ENCODE measurements around the gene CFP.

The CFP gene

DNA sequence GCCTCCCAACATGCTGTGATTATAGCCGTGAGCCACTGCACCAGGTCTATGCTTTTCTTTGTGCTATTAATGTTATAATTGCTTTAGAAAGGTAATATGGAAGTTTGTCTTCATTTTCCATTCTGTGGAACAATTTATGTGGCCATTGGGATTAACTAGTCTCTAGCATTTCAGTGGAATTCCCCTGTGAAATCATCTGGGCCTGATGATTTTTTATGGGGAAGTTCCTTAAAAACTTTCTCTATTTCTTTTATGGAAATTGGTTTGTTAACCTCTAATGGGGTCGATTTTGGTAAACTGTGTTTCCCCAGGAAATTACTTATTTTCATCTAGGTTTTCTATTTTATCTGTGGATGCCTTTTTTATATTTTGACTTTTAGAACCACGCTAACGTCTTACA lies 36.2 kb downstream of the CFP start:
- no peak for DNase-seq (ENCODE audit: low read depth)
- no peak overlapping the region for H3K4me3 ChIP-seq (ENCODE audit: control insufficient read depth, low read depth, low read length)
- TF ChIP-seq, protein P1, sequence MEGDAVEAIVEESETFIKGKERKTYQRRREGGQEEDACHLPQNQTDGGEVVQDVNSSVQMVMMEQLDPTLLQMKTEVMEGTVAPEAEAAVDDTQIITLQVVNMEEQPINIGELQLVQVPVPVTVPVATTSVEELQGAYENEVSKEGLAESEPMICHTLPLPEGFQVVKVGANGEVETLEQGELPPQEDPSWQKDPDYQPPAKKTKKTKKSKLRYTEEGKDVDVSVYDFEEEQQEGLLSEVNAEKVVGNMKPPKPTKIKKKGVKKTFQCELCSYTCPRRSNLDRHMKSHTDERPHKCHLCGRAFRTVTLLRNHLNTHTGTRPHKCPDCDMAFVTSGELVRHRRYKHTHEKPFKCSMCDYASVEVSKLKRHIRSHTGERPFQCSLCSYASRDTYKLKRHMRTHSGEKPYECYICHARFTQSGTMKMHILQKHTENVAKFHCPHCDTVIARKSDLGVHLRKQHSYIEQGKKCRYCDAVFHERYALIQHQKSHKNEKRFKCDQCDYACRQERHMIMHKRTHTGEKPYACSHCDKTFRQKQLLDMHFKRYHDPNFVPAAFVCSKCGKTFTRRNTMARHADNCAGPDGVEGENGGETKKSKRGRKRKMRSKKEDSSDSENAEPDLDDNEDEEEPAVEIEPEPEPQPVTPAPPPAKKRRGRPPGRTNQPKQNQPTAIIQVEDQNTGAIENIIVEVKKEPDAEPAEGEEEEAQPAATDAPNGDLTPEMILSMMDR (IDR thresholded peaks at IDR 0.05; ENCODE audit: control insufficient read depth, insufficient read depth, low read depth, low read length, missing control alignments) = no peak

DNA sequence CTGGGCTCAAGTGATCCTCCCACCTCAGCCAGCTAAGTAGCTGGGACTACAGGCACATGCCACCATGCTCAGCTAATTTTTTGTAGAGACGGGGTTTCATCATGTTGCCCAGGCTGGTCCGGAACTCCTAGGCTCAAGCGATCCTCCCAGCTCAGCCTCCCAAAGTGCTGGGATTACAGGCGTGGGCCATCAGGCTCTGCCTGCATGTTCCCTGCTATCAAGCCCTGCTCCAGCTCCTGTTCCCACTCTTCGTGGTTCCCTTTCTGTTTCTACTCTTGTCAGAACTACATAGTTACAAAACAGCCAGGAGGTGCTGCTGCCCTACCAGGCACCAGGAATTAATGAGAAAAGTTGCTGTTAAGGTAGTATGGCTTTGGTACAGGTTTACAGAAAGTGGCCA lies 38.7 kb downstream of the CFP start:
- no peak overlapping the region for H3K4me3 ChIP-seq (ENCODE audit: control insufficient read depth, low read depth, low read length)
- TF ChIP-seq, protein P1 (IDR thresholded peaks at IDR 0.05; ENCODE audit: control insufficient read depth, insufficient read depth, low read depth, low read length, missing control alignments) = no peak
- no peak for DNase-seq (ENCODE audit: low read depth)

DNA sequence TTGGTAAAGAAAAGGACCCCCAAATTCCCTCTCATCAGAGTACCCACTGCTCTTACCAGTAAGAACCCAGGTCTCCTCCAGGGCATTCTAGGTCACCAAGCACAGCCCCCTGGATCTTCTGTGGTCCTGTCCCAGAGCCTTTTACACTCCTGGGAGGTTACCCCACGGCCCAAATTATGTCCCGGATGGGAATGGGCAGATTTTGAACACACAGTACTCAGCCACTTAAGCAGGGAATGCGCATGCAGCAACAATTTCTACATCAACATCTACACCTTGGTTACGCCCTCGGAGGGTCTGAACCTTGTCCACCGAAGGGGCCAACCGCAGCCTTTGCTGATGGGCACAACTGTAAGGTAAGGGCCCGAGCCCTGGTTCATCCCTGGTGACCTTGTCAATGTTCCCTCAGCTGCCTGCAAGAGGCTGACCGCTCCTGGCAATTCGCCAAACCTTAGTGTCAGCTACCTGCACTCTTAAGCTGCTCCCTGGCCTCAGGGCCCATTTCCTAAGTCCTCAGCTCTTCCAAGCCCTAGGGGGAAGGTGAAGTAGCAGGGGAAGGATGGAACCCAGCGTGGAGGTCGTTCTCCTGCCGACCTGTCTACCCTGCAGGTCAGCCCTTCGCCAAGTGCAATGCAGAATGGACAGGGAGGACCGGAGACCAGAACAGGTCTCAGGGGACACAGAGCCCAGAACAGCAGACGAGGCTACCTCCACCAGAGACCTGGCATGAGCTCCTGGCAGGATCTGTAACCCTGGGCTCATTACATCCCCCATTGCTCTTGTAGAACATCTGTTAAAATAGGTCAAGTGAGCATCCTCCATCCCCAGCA lies 41.6 kb downstream of the CFP start:
- H3K4me3 ChIP-seq (ENCODE audit: control insufficient read depth, low read depth, low read length) = no peak overlapping the region
- TF ChIP-seq, protein P1 (IDR thresholded peaks at IDR 0.05; ENCODE audit: control insufficient read depth, insufficient read depth, low read depth, low read length, missing control alignments) = no peak
- no peak for DNase-seq (ENCODE audit: low read depth)

DNA sequence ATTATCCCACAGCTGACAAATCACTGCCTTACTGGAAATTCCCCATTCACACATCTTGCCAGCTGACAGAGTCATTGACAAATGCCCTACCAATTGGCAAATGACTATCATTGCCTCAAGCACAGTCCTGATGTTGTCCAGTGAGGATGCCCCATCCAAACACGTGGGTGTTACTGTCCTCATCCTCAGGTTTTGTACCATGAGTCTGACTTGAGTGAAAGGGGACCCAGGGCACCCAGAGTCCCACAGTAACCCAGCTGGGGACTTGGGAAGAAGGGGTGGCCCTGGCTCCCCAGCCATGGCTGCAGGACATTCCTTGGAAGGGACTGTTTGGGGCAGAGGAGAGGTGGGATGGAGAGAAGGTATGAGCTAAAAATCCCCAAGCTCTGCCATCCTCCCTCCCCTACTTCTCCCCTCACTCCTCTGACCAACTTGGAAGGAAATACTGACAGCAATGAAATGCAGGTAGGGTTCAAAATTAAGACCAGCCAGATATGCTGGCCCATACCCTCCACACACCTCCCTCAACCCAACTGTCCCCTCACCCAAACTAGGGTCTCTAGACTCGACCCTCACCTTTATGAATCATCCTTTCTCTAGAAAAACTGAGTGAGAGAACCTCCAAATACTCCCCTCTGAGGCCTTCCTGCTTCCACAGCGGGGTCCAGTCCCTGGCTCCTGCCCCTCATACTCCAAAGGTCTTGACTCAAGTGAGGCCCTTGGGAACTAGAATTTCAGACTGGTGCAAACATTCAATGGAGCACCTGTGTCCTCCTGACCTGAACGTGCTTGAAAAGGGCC lies 42.4 kb downstream of the CFP start:
- H3K4me3 ChIP-seq (ENCODE audit: control insufficient read depth, low read depth, low read length) = no peak overlapping the region
- TF ChIP-seq, protein P1 (IDR thresholded peaks at IDR 0.05; ENCODE audit: control insufficient read depth, insufficient read depth, low read depth, low read length, missing control alignments) = no peak
- no peak for DNase-seq (ENCODE audit: low read depth)

DNA sequence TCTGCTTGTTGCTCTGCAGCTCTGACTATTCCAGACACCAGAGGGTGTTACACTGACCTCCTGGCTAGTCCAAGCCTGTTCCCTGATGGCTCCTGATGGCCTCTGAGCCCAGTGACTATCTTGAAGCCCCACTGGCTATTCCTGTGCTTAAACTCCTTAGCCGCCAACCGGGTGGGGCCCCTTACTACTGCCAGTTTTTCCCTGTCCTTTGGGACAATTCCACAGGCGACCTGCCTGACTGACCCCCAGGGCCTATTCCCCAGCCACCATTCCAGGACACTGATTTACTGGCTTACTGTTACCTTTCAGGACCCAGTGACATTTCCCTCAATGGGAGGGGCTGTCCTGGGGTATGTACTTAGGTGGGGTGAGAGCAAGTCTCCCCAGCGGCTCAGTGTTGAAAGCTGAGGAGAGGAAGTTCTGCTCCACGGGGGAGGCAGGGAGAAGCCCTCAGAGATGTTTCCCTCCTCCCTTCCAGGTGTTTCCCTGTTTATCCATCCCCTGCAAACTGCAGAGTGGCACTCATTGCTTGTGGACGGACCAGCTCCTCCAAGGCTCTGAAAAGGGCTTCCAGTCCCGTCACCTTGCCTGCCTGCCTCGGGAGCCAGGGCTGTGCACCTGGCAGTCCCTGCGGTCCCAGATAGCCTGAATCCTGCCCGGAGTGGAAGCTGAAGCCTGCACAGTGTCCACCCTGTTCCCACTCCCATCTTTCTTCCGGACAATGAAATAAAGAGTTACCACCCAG lies 43.5 kb downstream of the CFP start:
- TF ChIP-seq, protein P1 (IDR thresholded peaks at IDR 0.05; ENCODE audit: control insufficient read depth, insufficient read depth, low read depth, low read length, missing control alignments) = no peak
- no peak overlapping the region for H3K4me3 ChIP-seq (ENCODE audit: control insufficient read depth, low read depth, low read length)
- DNase-seq (ENCODE audit: low read depth) = no peak

DNA sequence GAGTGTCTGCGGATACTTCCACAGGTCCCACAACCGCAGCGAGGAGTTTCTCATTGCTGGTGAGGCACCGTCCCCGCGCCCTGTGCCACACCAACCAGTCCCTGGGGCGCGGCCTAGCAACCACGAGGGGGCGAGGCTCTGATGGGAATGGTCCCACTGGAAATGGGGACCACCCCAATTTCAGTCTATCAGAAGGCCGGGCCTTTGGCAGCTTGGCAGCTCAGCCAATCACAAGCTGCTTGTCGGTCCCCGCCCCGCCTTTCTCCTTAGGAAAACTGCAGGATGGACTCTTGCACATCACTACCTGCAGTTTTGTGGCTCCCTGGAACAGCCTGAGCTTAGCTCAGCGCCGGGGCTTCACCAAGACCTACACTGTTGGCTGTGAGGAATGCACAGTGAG lies 44.5 kb downstream of the CFP start:
- TF ChIP-seq, protein P1 (IDR thresholded peaks at IDR 0.05; ENCODE audit: control insufficient read depth, insufficient read depth, low read depth, low read length, missing control alignments) = no peak
- no peak overlapping the region for H3K4me3 ChIP-seq (ENCODE audit: control insufficient read depth, low read depth, low read length)
- no peak for DNase-seq (ENCODE audit: low read depth)

All from AG09309 (cell line).